MM.1S (cell line): ENCODE measurements around the gene CAMK2G.

Experiments
- DNase-seq: peaks from one replicate; pipeline ENCODE4 v3.0.0-alpha.2; 2015
- H2AFZ ChIP-seq: fragments of 300-600 bp; sonication (generic); 2 replicates; pipeline ENCODE4 v1.6.0; 2016; ENCODE audit warnings: antibody characterized with exemption, low read length
- H3F3A ChIP-seq: fragments of 300-600 bp; sonication (generic); 2 replicates; pipeline ENCODE4 v1.6.1; 2016; ENCODE audit warnings: mild to moderate bottlenecking, antibody characterized with exemption, low read length, moderate library complexity, mixed read lengths; ENCODE audit not compliant: insufficient read depth
- H3K27ac ChIP-seq: fragments of 300-600 bp; sonication (generic); 2 replicates; pipeline ENCODE4 v1.5.1; 2016; ENCODE audit warnings: mild to moderate bottlenecking, low read length
- H3K27me3 ChIP-seq: fragments of 300-600 bp; sonication (generic); replicated peaks from 2 replicates; pipeline ENCODE4 v1.6.0; 2016; ENCODE audit warnings: low read length; ENCODE audit not compliant: insufficient read depth
- H3K36me3 ChIP-seq: fragments of 300-600 bp; sonication (generic); replicated peaks from 2 replicates; pipeline ENCODE4 v1.6.1; 2016; ENCODE audit warnings: mild to moderate bottlenecking, low read length, mixed read lengths; ENCODE audit not compliant: insufficient read depth
- H3K4me1 ChIP-seq: fragments of 300-600 bp; sonication (generic); 2 replicates; pipeline ENCODE4 v1.6.1; 2016; ENCODE audit warnings: low read length, mixed read lengths
- H3K4me2 ChIP-seq: fragments of 300-600 bp; sonication (generic); 2 replicates; pipeline ENCODE4 v1.6.0; 2016; ENCODE audit warnings: low read depth, low read length
- H3K4me3 ChIP-seq: fragments of 300-600 bp; sonication (generic); 2 replicates; pipeline ENCODE4 v1.5.1; 2016; ENCODE audit warnings: low read length, mixed read lengths
- H3K79me2 ChIP-seq: fragments of 300-600 bp; sonication (generic); 2 replicates; pipeline ENCODE4 v1.6.1; 2016; ENCODE audit warnings: mixed run types, low read length, mixed read lengths
- H3K9ac ChIP-seq: fragments of 300-600 bp; sonication (generic); 2 replicates; pipeline ENCODE4 v1.6.1; 2016; ENCODE audit warnings: low read length, mixed read lengths
- H3K9me2 ChIP-seq: fragments of 300-600 bp; sonication (generic); replicated peaks from 2 replicates; pipeline ENCODE4 v1.6.1; 2016; ENCODE audit warnings: mild to moderate bottlenecking, low read length, mixed read lengths; ENCODE audit not compliant: insufficient read depth
- H3K9me3 ChIP-seq: fragments of 300-600 bp; sonication (generic); replicated peaks from 2 replicates; pipeline ENCODE4 v1.6.1; 2016; ENCODE audit warnings: mild to moderate bottlenecking, low read length, mixed read lengths; ENCODE audit not compliant: insufficient read depth
- H4K20me1 ChIP-seq: fragments of 300-600 bp; sonication (generic); 2 replicates; pipeline ENCODE4 v1.6.1; 2016; ENCODE audit warnings: mild to moderate bottlenecking, low read length, moderate library complexity, mixed read lengths; ENCODE audit not compliant: insufficient read depth
- EZH2 ChIP-seq: fragments of 300-600 bp; sonication (generic); optimal IDR thresholded peaks from 2 replicates; pipeline ENCODE3; 2017; ENCODE audit warnings: low read depth, mild to moderate bottlenecking, antibody characterized with exemption, low read length, mixed read lengths
- EZH2phosphoT487 ChIP-seq: fragments of 300-600 bp; sonication (generic); IDR thresholded peaks from 2 replicates; pipeline ENCODE4 v1.6.1; 2018; ENCODE audit warnings: antibody characterized with exemption, low read length
- TF ChIP-seq, protein P1 (sequence below): fragments of 300-600 bp; sonication (generic); IDR thresholded peaks from 2 replicates; pipeline ENCODE4 v1.5.1; 2016; ENCODE audit warnings: antibody characterized with exemption, low read length, mixed read lengths

Gene CAMK2G

DNA sequence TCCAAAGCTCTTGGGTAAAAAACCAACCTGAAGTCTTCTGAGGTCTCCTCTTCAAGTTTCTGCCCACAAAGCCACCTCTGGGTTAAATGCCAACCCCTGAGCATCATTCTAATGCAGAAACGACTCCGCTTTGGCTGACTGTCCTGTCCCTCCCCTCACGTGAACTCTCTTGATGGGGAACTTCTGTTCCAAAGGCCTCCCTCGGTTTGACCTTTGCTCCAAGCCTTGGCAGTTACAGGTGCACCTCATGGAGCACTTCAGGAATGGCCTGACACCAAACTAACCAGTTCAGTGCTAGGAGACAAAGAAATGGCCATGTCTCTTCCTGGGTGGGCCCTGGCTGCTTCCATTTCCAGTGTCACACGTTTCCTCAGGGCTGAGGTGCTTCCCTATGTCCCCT, 20.0 kb downstream of the CAMK2G start:
- no peaks in the 10 kb centered on the region for H3F3A ChIP-seq
- no peak overlapping the region for H3K9ac ChIP-seq
- no peak overlapping the region for H2AFZ ChIP-seq
- no peaks in the 10 kb centered on the region for H3K9me2 ChIP-seq
- H3K4me3 ChIP-seq, result no peak overlapping the region
- no peak overlapping the region for H3K27ac ChIP-seq
- no peaks in the 10 kb centered on the region for H3K9me3 ChIP-seq
- no peaks in the 10 kb centered on the region for H3K27me3 ChIP-seq
- H3K4me1 ChIP-seq, result no peaks in the 10 kb centered on the region
- no peak for DNase-seq
- H3K79me2 ChIP-seq, result no peaks in the 10 kb centered on the region
- H3K36me3 ChIP-seq, result no peaks in the 10 kb centered on the region
- H3K4me2 ChIP-seq, result no peak overlapping the region
- TF ChIP-seq EZH2phosphoT487 (no peak), EZH2 (no peak)
- TF ChIP-seq, protein P1, sequence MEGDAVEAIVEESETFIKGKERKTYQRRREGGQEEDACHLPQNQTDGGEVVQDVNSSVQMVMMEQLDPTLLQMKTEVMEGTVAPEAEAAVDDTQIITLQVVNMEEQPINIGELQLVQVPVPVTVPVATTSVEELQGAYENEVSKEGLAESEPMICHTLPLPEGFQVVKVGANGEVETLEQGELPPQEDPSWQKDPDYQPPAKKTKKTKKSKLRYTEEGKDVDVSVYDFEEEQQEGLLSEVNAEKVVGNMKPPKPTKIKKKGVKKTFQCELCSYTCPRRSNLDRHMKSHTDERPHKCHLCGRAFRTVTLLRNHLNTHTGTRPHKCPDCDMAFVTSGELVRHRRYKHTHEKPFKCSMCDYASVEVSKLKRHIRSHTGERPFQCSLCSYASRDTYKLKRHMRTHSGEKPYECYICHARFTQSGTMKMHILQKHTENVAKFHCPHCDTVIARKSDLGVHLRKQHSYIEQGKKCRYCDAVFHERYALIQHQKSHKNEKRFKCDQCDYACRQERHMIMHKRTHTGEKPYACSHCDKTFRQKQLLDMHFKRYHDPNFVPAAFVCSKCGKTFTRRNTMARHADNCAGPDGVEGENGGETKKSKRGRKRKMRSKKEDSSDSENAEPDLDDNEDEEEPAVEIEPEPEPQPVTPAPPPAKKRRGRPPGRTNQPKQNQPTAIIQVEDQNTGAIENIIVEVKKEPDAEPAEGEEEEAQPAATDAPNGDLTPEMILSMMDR, result no peak
- no peaks in the 10 kb centered on the region for H4K20me1 ChIP-seq

DNA sequence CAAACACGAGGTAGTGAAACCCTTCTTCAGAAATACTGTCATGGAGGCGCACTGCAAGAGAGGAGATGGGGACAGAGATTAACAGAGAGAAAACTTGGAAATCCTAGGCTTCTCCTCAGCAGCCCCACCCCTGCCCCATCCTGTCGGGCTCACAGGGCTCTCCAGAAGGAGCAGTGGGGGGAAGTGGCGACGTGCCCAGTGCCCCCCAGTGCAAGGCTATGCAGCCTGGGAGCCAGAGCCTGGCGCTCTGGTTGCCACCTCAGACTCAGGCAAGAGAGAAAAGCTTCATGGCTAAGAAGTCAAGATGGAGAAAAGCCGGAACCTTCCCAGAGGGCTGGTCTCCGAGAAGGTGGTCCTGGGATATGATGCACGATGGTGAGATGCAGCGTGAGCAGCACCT, 21.2 kb downstream of the CAMK2G start:
- Histone ChIP-seq H3K4me2 (no peak overlapping the region), H3F3A (no peaks in the 10 kb centered on the region), H3K9me2 (no peaks in the 10 kb centered on the region), H3K4me1 (no peaks in the 10 kb centered on the region), H3K36me3 (no peaks in the 10 kb centered on the region), H4K20me1 (no peaks in the 10 kb centered on the region), H2AFZ (no peak overlapping the region), H3K27ac (no peak overlapping the region), H3K9ac (no peak overlapping the region), H3K79me2 (no peaks in the 10 kb centered on the region), H3K27me3 (no peaks in the 10 kb centered on the region), H3K4me3 (no peak overlapping the region), H3K9me3 (no peaks in the 10 kb centered on the region)
- DNase-seq, result no peak
- TF ChIP-seq EZH2 (no peak), EZH2phosphoT487 (no peak)
- TF ChIP-seq, protein P1, result no peak

DNA sequence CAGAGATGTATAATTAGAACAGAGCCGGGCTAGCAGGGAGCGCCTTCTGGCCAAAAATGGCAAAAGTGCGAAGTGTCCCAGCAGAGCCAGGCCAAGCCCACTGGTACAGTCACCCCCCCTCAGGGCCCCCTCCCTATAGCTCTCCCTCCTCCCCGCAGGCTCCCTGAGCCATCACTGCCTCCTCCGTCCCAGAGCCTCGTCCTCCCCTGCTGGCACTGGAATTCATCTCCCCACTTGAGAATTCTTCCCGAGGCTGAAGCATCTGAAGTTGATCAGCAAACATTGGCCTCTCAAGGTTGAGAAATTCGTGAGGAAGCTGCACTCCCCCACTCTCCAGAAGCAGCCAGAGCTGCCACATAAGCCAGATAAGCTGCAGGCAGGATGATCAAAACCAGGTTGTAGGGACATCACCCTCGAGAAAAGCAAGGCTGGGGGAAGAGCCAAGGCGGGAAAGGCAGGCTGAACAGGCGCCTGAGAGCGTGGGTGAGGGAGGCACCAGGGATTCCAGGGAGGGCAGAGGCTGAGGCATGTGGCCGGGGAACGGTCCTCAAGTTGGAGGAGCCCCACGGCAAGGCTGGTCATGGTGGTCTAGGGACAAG, 23.4 kb downstream of the CAMK2G start:
- no peak overlapping the region for H2AFZ ChIP-seq
- no peaks in the 10 kb centered on the region for H3K4me1 ChIP-seq
- H3F3A ChIP-seq, result no peaks in the 10 kb centered on the region
- H3K4me3 ChIP-seq, result no peak overlapping the region
- TF ChIP-seq EZH2phosphoT487 (no peak), EZH2 (no peak)
- TF ChIP-seq, protein P1, result no peak
- no peaks in the 10 kb centered on the region for H3K9me2 ChIP-seq
- H3K27me3 ChIP-seq, result no peaks in the 10 kb centered on the region
- no peaks in the 10 kb centered on the region for H3K79me2 ChIP-seq
- H3K36me3 ChIP-seq, result no peaks in the 10 kb centered on the region
- no peaks in the 10 kb centered on the region for H4K20me1 ChIP-seq
- no peaks in the 10 kb centered on the region for H3K9me3 ChIP-seq
- no peak overlapping the region for H3K4me2 ChIP-seq
- no peak overlapping the region for H3K27ac ChIP-seq
- no peak for DNase-seq
- H3K9ac ChIP-seq, result no peak overlapping the region
